Measurements from ENCODE around the gene SND1. TPM values are rescaled to one million over a fixed set of nuclear protein-coding genes. Genes with fewer than 3 reads are reported as not detected.
"Not testable (repeated sequence)": the region's sequence is repeated elsewhere in the genome, so short reads cannot be mapped to it uniquely, and the experiment has no call there.

Gene SND1
- polyA plus RNA-seq, 1 donor = 92.5 TPM

DNA sequence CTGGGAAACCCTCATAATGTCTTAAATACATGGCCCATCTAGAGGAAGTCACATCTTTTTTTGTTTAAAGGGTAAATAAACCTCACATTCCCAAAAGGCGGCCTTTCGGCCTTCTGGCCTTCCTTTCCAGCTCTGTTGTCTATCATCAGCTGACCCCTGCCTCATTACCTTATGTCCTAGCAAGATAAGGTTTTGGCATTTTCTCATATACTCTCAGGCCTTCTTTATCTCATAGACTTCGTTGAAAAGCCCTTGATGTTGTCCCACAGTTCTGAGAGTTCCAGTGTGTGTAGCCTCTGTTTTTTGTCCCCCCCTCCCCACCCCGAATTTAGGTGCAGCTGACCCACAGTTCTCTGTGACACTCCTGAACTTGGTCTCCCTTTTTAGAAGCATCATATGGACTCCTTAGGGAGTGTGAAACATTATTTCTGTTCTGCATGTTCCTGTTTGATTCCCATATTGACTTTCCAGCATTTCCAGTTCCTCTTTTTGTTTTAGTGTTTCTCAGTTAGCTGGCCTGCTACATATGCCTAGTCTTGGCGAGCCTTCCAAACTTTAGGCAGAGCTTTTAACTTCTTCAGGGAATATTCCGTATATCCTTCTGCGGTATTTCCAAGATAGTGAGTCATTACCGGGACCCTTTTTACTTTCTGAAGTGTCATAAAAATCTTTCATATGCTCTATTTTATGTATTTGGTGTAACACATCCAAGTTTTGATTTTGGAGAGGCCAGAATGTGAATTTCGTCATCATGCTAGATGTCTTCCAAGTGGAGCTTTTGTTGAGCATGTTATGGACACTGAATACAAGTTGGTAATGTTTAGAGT lies 240.7 kb downstream of the SND1 start:
- peak; percentile 54 for DNase-seq

DNA sequence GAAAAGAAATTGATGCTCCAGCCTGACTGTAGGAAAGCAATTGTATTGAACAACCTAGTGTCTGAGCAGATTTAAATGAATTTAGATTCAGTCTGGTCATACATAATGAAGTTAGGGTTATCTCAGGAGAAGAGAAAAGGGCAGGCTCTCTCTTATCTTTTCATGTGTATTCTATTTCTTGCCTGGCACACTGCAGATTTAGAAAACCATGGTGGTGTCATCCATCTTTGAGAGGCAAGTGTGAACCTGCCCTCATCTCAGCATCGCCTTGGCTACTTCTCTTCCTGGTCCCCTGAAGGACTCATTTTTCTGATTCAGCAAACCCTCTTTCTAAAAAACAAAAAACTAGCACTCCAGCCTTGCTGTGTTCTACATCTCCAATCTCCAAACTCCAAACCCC lies 241.6 kb downstream of the SND1 start:
- DNase-seq = no peak

DNA sequence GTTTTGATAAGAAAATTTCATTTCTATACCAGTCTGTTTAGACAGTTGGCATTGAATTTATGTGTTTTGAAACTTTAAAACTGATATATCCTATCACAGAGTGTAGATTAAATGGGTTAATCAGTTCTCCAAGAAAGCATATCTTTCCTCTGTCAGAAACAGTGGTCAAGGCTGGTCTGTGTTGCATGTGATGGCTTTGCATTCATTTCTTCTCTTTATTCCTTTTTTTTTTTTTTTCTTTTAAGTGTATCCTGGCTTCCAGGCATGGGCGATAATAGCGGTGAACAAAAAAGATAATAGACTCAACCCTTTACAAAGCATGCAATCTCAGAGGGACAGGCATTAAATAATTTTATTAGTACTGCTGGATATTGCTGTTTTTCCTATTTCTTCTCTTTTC lies 242.6 kb downstream of the SND1 start:
- no peak for DNase-seq

DNA sequence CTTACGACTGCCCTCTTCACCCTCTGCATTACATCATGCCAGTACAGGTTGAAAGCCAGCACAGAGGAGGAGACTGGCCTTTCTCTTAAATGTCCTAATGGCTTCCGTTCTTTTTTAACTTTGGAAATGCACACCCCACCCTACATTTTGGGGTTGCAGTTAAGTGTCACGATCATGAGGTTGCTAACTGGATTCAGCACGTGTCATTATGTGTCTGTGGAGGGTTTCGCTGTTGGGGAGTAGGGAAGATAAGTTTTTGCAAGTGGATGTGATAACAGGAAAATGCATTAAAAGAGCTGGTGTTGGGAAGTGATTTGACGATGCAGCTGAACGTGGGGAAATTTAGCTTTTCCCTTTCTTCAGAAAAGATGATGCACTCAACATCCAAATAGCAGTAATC lies 243.4 kb downstream of the SND1 start:
- DNase-seq = no peak

DNA sequence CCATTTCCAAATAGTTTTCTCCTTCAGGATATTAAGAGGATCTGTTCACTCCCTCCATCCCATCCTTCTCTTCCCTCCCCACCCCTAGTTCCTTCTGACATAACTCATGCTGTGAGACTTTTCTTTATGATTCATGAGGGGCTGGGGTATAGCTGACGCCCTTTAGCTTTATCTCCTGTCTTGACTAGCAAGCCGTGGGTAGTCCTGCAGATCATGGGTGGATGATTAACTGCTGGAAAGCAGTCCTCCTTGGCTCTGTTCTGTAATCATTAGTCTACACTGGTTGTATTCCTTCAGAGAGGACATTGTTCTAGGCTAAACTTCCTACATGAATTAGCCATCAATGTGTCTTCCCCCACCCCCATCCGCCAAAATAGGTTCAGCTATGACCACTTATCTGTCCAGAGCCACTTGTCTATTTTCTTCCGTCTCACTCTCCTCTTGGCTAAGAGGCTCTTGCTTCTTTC lies 243.9 kb downstream of the SND1 start:
- DNase-seq = no peak

DNA sequence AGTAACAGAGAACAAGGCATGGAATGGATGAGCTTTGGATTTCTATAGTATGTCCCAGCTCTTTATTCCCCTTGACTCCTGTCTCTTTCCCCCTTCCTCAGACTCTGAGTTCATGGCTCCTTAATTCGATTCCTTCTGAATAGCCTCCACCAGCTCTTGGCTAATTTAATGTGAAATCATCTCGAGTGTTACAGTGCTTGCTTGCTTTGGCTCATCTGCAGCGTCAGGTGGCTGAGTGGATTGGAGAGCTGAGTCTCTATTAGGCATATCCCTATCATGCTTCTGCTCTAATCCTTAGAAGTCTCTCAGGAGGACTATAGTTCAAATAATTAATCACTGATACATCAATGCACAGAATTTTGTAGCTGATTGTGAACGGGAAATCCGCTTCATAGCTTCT lies 244.7 kb downstream of the SND1 start:
- DNase-seq = no peak

DNA sequence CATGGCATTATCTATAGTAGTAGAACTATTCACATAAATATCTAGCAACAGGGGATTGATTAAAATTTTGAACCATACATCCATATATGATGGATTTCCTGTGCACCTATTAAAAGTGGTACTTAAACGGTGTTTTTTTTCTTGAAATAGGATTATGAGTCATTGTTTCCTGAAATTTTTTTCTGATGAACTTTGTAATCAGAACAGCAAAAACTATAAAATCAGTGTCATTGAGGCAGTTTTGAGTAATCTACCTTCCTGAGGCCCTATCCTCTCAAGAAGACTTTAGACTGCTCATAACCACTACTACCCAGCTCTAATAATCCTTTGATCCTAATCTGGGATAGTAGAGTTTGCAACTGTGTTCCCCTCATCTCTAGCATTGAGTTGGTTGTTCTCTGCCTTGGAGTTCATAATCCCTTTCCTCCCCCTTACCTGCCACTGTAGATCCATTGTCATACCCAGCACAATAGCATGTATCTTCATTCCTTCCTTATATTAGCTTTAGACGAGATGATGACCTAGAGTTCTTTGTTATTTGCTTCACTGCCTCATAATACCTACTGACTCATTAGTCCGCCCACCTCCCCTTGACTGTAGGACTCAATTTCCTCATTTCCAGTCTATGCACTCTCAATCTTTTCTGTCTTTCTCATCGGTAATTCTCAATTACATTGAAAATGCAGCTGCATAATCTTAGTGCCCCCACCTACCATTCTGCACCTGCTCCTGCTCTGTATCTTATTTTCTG lies 245.9 kb downstream of the SND1 start:
- no peak for DNase-seq

DNA sequence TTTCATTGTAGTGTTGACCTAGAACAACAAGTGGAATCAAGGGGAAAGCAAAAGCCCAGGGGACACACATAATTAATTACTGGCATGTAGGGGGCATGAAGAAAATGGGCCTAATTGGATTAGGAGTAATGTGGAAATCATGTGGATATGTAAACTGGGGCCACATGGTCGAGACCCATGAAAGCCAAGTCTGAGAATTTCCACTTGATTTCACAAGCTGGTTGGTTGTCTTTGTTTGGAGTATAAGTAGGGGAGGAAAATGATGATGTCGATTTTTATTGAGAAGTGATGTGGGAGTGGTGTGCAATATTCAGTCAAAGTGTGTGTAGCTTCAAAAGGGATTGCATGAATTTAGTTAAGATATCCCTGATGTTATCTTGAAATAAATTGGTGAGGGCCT lies 247.4 kb downstream of the SND1 start:
- DNase-seq = no peak

DNA sequence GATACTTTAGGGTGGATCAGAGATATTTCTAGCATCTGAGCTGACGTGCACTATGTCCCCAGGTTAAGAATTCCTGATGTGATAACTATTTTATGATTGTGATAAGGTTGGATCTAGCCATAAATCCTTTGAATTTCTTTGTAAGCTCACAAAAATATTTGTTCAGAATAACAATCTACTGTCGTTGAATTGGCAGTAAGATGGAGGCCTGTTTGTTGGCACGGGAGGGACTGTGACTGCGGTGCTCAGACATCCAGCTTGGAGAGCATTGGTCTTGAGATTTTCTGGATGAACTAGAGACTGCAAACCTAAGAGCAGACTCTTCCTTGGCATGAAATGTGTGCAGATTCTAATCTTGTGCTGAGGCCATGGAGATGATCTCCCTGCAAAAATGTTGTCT lies 248.1 kb downstream of the SND1 start:
- DNase-seq = no peak

DNA sequence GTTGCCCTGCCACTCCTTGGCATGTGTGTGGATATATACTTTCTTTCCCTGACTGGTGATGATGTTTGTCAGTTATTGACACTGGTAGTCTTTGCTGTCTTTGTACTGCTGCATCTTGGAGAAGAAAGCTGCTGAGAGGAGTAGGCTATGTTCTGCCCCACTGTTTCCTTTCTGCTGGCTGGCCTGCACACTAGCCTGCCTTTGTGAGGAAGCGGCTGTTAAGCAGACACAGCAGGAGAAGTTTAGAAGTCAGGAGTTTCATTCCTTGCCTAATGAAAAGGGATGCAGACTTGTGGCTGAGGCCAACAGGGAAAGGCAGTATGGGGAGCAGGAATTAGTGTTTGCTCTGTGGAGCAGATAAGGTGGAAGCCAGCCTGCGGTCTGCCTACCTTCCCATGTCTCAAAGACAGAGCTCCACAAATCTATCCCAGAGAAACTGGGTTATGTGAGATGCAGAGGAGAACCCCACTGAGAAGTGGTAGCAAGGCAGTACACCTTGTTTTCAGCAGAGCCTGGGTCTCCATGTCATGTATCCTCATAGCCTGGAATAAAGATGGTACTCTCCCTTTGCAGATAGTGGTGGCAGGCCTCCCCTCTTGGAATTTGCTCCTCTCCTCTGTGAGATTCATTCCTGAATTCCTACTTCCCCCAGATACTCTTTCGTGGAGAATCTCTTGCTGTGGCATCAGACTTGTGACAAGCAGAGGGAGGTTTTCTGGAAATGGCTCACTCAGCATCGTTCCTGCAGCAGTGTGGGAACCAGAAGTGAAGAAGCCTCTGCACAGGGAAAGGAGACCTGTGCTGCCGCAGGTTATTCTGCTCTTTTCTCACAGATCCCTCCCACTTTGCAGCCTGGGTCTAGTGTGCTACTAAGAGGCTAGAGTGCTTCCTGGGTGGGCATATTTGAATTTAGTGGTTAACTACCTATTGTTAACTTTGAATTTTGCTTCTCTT lies 249.0 kb downstream of the SND1 start:
- no peak for DNase-seq

DNA sequence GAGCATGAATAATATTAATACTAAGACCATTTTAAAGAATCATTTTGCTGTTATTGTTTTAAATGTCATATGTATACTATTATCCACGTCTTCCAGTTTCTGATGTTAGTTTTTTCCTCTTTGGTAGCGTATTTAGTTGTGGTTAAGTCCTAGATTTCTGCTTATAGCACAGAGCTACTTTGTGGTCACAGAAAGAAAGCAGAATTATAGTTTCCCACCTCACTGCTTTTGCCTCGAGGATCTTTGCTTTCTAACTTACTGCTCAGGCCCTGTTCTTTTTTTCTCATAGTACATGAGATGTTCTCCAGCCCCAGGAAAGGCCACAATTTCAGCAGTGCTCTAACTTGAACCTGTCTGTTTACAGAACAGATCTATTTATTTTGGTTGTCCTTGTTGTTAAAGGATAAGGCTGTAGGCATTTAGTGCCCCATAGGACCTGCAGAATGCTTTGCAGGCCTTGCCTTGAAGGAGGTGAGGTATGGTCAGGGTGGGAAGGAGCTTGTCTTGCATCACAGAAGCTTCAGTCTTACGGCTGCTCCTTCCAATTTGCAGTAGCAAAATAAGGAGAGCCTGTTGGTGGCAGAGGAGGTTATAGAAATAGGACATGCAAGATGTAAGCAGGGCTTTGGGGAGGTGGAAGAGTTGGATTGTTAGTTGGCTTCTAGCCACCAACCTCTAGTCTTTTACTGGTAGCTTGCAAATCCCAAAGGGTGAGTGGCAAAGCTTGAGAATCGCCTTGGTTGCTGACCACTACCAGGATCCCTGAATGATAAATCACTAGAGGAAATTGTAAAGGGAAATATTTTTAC lies 250.1 kb downstream of the SND1 start:
- DNase-seq = no peak

DNA sequence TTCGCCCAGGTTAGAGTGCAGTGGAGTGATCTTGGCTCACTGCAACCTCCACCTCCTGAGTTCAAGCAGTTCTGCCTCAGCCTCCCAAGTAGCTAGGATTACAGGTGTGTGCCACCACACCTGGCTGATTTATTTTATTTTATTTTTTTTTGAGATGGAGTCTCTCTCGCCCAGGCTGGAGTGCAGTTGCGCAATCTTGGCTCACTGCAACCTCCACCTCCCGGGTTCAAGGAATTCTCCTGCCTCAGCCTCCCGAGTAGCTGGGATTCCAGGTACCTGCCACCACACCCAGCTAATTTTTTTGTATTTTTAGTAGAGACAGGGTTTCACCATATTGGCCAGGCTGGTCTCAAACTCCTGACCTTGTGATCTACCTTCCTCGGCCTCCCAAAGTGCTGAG lies 250.8 kb downstream of the SND1 start:
- DNase-seq = not testable (repeated sequence)

DNA sequence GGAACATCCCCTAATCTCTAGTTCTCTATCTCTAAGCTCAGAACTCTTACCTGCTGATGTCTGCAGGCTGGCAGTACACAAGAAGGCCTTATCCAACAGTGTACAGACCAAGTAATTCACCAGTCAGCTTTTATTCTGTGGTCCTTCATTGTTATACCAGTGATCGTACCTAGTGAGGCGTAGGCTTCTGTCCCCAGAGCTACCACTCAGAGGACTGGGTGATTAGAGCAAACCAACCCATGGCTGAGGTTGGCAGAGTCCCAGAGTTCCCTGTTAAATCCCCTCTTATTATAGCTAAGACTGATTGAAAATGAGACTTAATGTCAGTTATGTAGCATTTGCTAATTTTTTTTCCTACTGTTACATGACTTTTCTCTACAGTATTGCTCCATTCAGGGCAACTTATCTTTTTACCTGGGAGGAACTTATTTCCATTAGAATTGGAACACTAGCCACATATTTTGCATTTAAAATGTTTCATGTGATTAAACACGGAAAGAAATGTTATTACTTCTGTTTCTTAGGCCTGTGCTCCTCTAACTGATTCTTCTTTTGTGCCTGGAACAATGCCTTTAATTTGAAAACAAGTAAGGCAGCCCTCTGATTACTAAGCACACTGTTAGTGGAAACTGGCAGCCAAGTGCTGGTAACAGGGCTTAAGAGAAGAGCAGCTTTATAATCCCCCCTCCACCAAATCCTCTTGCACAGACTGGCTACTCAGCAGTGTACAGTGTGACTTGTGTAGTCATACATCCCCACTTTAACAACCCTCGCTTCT lies 252.1 kb downstream of the SND1 start:
- no peak for DNase-seq

DNA sequence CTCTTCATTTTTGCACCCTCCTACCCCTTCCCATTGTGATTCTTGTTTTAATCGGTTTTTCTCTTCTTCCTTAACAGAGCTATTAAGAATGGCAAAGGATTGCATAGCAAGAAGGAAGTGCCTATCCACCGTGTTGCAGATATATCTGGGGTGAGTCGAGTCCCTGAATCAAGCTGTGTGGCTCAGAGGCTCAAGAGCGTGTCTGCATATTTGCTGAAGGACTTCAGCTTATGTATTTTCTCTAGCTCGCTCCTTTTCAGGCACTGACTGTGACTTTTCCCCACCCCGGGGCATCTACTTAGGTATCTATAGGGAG lies 252.6 kb downstream of the SND1 start:
- no peak for DNase-seq

DNA sequence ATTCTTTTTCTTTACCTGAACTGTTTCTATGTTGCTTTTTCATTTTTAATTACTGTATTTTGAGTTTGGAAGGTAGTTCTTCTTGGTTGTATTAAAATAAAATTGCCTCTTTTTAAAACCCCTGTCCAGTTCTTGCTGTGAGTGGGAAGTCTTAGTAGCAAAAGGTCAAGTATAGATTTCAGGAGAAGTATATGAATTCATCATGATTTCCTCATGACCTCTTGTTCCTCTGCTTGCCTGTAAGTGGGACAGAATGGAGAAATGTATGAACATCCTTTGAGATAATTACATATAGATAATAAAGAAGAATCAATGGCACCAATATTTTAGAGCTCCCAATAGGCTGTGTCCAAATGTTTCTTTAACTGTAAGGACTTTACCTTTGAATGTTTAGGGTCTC lies 253.0 kb downstream of the SND1 start:
- DNase-seq = no peak

DNA sequence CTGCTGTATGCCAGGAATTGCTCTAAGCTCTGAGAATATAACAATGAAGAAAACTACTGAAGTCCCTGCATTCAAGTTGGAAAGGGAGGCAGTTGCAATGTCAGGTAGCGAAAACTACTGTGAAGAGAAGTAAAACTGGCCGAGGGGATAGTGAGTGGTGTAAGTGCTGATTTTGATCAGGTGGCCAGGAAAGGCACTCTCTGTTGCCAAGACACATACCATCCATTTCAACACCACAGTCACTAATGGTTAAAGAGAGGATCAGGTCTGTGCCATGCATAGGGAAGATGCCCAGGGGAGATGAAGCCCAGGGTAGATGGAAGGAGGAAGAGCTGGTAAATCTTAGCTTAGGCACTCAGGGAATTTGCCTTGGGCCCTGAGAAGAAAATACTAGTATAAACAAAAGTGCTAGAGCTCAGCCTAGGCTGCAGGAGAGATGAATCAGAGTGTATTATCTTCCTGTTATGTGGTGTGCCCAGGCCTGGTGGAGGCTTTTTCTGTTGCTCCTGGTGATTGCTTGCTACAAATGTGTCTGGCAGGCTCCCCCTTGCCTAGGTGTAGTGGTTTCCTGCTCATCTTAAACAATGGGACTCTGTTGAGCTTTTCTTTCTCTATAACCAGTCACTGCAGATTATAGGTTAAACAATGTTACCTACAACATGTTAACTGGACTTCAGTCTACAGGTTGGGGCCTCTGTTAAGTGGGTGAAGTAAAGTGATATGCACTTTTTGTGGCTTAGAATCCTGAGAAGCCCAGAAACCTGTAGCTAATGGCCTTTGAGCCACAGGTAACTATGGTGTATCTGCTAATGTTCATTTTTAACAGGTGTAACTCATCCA lies 253.7 kb downstream of the SND1 start:
- no peak for DNase-seq

DNA sequence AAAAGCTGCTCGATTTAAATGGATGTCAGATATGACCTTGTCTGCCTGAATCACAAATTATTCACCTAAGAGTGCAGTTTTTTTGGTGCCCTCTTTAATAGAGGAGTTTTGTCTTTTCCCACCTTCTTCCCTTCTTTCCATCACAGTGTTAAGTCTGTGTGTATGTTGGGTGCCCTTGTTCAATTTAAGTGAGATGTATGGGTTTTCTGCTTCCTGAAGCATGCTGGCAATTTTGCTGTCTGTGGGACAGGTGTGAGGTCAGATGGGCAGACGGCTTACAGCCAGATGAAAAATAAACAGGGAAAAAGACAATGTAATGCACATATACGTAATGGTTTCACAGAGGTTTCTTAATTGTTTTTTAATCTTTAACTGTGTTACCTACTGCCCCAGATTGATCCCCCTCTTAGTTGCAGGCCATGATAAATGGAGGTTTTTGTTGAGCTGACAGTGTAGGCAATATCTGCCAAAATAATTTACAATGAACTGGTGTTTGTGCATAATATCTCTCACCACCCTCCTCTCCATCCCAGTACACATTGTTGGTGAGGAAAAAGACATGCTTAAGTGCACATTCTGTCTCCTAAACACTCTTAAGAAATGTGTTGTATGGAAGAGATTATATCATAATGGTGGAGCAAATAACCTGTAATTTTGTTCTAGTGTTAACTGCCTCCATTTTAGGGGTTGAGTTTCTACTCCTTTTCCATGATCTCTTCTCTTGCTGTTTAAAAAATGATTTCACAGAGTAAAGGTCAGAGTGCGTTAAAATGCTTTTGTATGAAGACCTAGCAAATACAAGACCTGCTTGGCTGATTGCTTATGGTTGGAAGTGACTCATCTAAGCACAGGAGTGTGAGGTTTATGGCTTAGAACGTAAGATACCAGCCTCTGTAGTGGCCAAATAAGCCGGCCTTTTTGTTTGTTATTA lies 255.4 kb downstream of the SND1 start:
- no peak for DNase-seq

DNA sequence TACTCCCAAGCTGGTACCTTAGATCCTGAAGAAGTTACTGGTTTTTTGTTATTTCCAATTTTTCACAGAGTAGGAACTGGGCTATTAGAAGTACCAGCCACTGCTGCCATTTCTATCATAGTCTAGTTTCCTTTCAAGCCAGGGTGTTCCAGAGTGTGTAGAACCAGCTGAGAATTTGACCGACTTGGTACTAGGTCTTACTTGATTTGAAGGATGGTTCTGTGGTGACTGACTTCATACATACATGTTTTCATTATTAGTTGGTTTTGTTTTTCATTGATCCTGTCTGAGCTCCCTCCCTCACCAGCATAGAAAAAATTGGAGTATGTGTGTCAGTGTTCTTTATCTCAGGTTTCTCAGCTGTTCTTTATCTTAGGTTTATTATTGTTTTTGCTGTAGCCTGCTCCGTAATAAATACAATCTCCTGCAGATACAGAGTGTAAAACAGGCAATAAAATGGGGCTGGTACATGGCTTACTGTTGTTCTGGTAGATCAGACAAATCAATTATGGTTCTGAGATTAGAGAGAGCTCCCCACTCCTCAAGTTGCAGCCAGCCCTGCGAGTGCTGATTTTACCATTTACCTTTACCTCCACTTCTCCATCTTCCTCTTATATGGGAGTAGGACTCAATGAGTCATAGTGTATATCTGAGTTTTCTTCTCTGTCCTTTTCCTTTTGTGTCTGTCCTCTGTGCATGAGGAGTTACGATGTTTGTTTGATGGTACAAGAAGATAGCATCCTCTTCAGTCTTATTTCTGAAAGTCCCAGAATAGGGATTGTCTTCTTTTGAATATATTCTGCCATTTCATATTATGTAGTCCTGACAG lies 256.6 kb downstream of the SND1 start:
- DNase-seq = no peak

All from hindlimb muscle (tissue), 1 donor.